B cell (primary cell): Measurements from ENCODE around the gene TMEM14A. TPM values are rescaled to one million over a fixed set of nuclear protein-coding genes. Genes with fewer than 3 reads are reported as not detected.

ENCODE experiments used
- ATAC-seq: fragments of 200-7000 bp; cut with Tn5 transposase; one replicate; pipeline ENCODE4 v1.10.0; 2021; ENCODE audit warnings: low read depth, mild to moderate bottlenecking, moderate number of reproducible peaks, moderate library complexity
- CTCF ChIA-PET: fragments of 350-600 bp; sonication (Branson Sonifier 250); formaldehyde crosslinking; loops from one replicate; lab custom pipeline; 2021; ENCODE audit warnings: antibody characterized with exemption, inconsistent platforms; lab: Charles Lee
- POLR2A ChIA-PET: fragments of 350-600 bp; sonication (Branson Sonifier 250); formaldehyde crosslinking; loops from one replicate; lab custom pipeline; 2021; ENCODE audit warnings: antibody characterized with exemption; lab: Charles Lee
- DNase-seq: peaks from one replicate; pipeline ENCODE4 v3.0.0; 2013
- H2AFZ ChIP-seq: 2 replicates; pipeline ENCODE4 v1.6.1; 2012; ENCODE audit warnings: mild to moderate bottlenecking, low read depth, low read length; ENCODE audit not compliant: insufficient read depth, poor library complexity, severe bottlenecking
- H3K27ac ChIP-seq, 2 donors: 1 replicate in 1 of 2; 2 replicates in 1 of 2; pipeline ENCODE4 v1.5.1; 2012 to 2013; ENCODE audit warnings: low read length in 2 of 2, mild to moderate bottlenecking in 2 of 2, moderate library complexity in 1 of 2
- H3K27me3 ChIP-seq, 4 experiments: fragments of 200-600 bp in 1 of 4; sonication (generic) in 1 of 4; replicated peaks in 1 of 4; 1 replicate in 2 of 4; 2 replicates in 2 of 4; pipeline versions ENCODE4 v1.6.1 to v1.7.0; 2013 to 2016; ENCODE audit warnings: low read length in 3 of 4, mild to moderate bottlenecking in 2 of 4, mixed read lengths in 1 of 4, moderate library complexity in 1 of 4; ENCODE audit not compliant: insufficient read depth in 4 of 4, control insufficient read depth in 3 of 4; ENCODE audit errors: control extremely low read depth in 1 of 4
- H3K36me3 ChIP-seq, 2 experiments: replicated peaks in 1 of 2; 1 replicate in 1 of 2; 2 replicates in 1 of 2; pipeline versions ENCODE4 v1.6.1 to v1.7.1; 2013; ENCODE audit warnings: low read length in 1 of 2; ENCODE audit not compliant: insufficient read depth in 2 of 2, control insufficient read depth in 1 of 2; ENCODE audit errors: control extremely low read depth in 1 of 2, extremely low read depth in 1 of 2
- H3K4me1 ChIP-seq, 2 donors: fragments of 200-600 bp in 1 of 2; sonication (generic) in 1 of 2; 1 replicate in 1 of 2; 2 replicates in 1 of 2; pipeline versions ENCODE4 v1.5.1 to v1.6.1; 2013 to 2017; ENCODE audit warnings: low read length in 2 of 2; ENCODE audit not compliant: control insufficient read depth in 2 of 2, insufficient read depth in 2 of 2
- H3K4me2 ChIP-seq: replicated peaks from 2 replicates; pipeline ENCODE3; 2012; ENCODE audit warnings: mild to moderate bottlenecking, low read depth, low read length; ENCODE audit not compliant: poor library complexity, severe bottlenecking
- H3K4me3 ChIP-seq, 5 experiments: fragments of 200-600 bp in 1 of 5; sonication (generic) in 1 of 5; 1 replicate in 3 of 5; 2 replicates in 2 of 5; pipeline versions ENCODE4 v1.5.1 to v1.7.0; 2011 to 2016; ENCODE audit warnings: low read length in 4 of 5, mild to moderate bottlenecking in 4 of 5, low read depth in 2 of 5, control low read depth in 1 of 5, moderate library complexity in 1 of 5; ENCODE audit not compliant: insufficient read depth in 1 of 5; ENCODE audit errors: control extremely low read depth in 1 of 5, extremely low read depth in 1 of 5
- H3K79me2 ChIP-seq: fragments of 200-600 bp; sonication (generic); one replicate; pipeline ENCODE4 v1.6.0; 2016; ENCODE audit warnings: low read length; ENCODE audit not compliant: control insufficient read depth, insufficient read depth
- H3K9ac ChIP-seq: fragments of 200-600 bp; sonication (generic); 2 replicates; pipeline ENCODE4 v1.6.1; 2017; ENCODE audit warnings: mild to moderate bottlenecking, low read length, moderate library complexity
- H3K9me3 ChIP-seq, 3 donors: one replicate each; pipeline versions ENCODE4 v1.6.1 to v1.7.1; 2013; ENCODE audit warnings: low read length in 2 of 3; ENCODE audit not compliant: control insufficient read depth in 2 of 3, insufficient read depth in 1 of 3; ENCODE audit errors: control extremely low read depth in 1 of 3
- H4K20me1 ChIP-seq: 2 replicates; pipeline ENCODE4 v1.6.0; 2012; ENCODE audit warnings: mild to moderate bottlenecking, low read length; ENCODE audit not compliant: insufficient read depth, control insufficient read depth, poor library complexity, severe bottlenecking
- H3K27ac Mint-ChIP-seq: one replicate; pipeline ENCODE4 v1.8.0; 2021; ENCODE audit warnings: mixed read lengths
- H3K27me3 Mint-ChIP-seq: one replicate; pipeline ENCODE4 v1.8.0; 2021; ENCODE audit warnings: mixed read lengths
- H3K4me1 Mint-ChIP-seq: one replicate; pipeline ENCODE4 v1.8.0; 2021; ENCODE audit warnings: mixed read lengths
- H3K4me3 Mint-ChIP-seq: one replicate; pipeline ENCODE4 v1.8.0; 2021; ENCODE audit warnings: mixed read lengths
- H3K9me3 Mint-ChIP-seq: one replicate; pipeline ENCODE4 v1.8.0; 2022; ENCODE audit warnings: mixed read lengths; ENCODE audit not compliant: insufficient read depth
- CTCF ChIP-seq: fragments of 200-600 bp; IDR thresholded peaks from one replicate; pipeline ENCODE4 v1.8.0; 2022; ENCODE audit warnings: antibody characterized with exemption, mild to moderate bottlenecking
- EZH2 ChIP-seq: IDR thresholded peaks from 2 replicates; pipeline ENCODE4 v1.6.1; 2012; ENCODE audit warnings: borderline replicate concordance, low read depth, mild to moderate bottlenecking, moderate library complexity, low read length; ENCODE audit not compliant: insufficient read depth, poor library complexity, severe bottlenecking
- WGBS: methylation state at CpG from one replicate; pipeline ENCODE4 v1.1.5; 2013; ENCODE audit warnings: missing lambda C conversion rate; ENCODE audit not compliant: insufficient coverage; 5-methylcytosine and 5-hydroxymethylcytosine counted together
- intact Hi-C: fragments of 100-400 bp; cut with micrococcal nuclease; formaldehyde crosslinking; loops from one replicate; pipeline ENCODE4 v1.10.0; 2022
- polyA plus RNA-seq: library from polyadenylated mRNA; depleted of rRNA; stranded (reverse); fragments of >200 nt; gene quantifications from 2 replicates; pipeline ENCODE4 v1.2.3, GENCODE V29; 2012
- total RNA-seq, 2 donors: library from RNA; stranded (reverse); fragments of 120-200 nt in 1 of 2; gene quantifications; 1 replicate in 1 of 2; 2 replicates in 1 of 2; pipeline versions ENCODE4 v1.2.3 to v1.2.4, GENCODE V29; 2013 to 2022

Gene TMEM14A
- total and polyA plus RNA-seq, 2 donors (not counting 1 experiment from before 2014, with no cell fraction given), result 5.2 to 9.5 TPM

- Histone ChIP-seq H3K4me1 (no peaks in the 10 kb centered on the region), H3K36me3 (no peaks in the 10 kb centered on the region), H4K20me1 (no peaks in the 10 kb centered on the region), H3K9ac (no peak overlapping the region), H3K4me2 (no peak overlapping the region), H3K27me3 (peaks cover 0 to 5% (median 2%) of the 10 kb centered on the region in 4 experiments), H3K27ac (no peak overlapping the region), H2AFZ (no peak overlapping the region), H3K4me3 (no peak overlapping the region), H3K79me2 (no peaks in the 10 kb centered on the region), H3K9me3 (peaks cover 0 to 3% (median 0%) of the 10 kb centered on the region in 3 donors)
- H3K4me1 Mint-ChIP-seq, result no peaks in the 10 kb centered on the region
- ChIA-PET POLR2A (no interaction called here), CTCF (no interaction called here)
- H3K27ac Mint-ChIP-seq, result no peak overlapping the region
- no peak for DNase-seq
- H3K9me3 Mint-ChIP-seq, result no peaks in the 10 kb centered on the region
- H3K4me3 Mint-ChIP-seq, result no peak overlapping the region
- intact Hi-C loops, result no loop called here
- no peak for TF ChIP-seq EZH2
- TF ChIP-seq CTCF, result no peak
- no CpG with 5 or more reads among the region's 2 CpGs for WGBS
- H3K27me3 Mint-ChIP-seq, result peaks cover 11% of the 10 kb centered on the region
- no peak for ATAC-seq
Observed at GRCh38 chr6:52622810-52623209, 48.1 kb upstream of the TMEM14A start.

- no CpG with 5 or more reads among the region's 1 CpG for WGBS
- H3K27ac Mint-ChIP-seq, result no peak overlapping the region
- Histone ChIP-seq H3K9ac (no peak overlapping the region), H3K4me1 (no peaks in the 10 kb centered on the region), H4K20me1 (no peaks in the 10 kb centered on the region), H3K9me3 (no peaks in the 10 kb centered on the region), H2AFZ (no peak overlapping the region), H3K36me3 (no peaks in the 10 kb centered on the region), H3K4me2 (no peak overlapping the region), H3K79me2 (no peaks in the 10 kb centered on the region), H3K27ac (no peak overlapping the region), H3K4me3 (no peak overlapping the region), H3K27me3 (peaks cover 0 to 4% (median 0%) of the 10 kb centered on the region in 4 experiments)
- DNase-seq (no peak), ATAC-seq (no peak)
- no peaks in the 10 kb centered on the region for H3K9me3 Mint-ChIP-seq
- no peaks in the 10 kb centered on the region for H3K4me1 Mint-ChIP-seq
- peaks cover 11% of the 10 kb centered on the region for H3K27me3 Mint-ChIP-seq
- no peak overlapping the region for H3K4me3 Mint-ChIP-seq
- intact Hi-C loops, result no loop called here
- CTCF ChIA-PET, result interaction anchor here (4.1 kb wide), 1 partner anchor 19 kb away, joined by 19 read pairs; no protein-coding TSS in a partner anchor
- TF ChIP-seq CTCF, result no peak
- no peak for TF ChIP-seq EZH2
- POLR2A ChIA-PET, result no interaction called here
Observed at GRCh38 chr6:52632011-52632410, 38.9 kb upstream of the TMEM14A start.
